ENCODE data around the gene EVPL. TPM values are rescaled to one million over a fixed set of nuclear protein-coding genes. Genes with fewer than 3 reads are reported as not detected.

Gene EVPL
- total and polyA plus RNA-seq, 2 of the 13 experiments (the other 11 are each of a cell fraction or from before 2014, with no cell fraction given): 2.1 to 8.2 TPM

- TF ChIP-seq KDM1A (CRISPR knock-in tag; IDR thresholded peaks at IDR 0.05) (peak; percentile 50; the same call in 1 of the 2 replicates), RBM22 (optimal IDR thresholded peaks at IDR 0.05; ENCODE audit: low read length) (no peak), BRF2 (CRISPR knock-in tag; IDR thresholded peaks at IDR 0.05) (no peak), ZUFSP (CRISPR knock-in tag; IDR thresholded peaks at IDR 0.05; ENCODE audit: borderline replicate concordance) (no peak), ZNF557 (CRISPR knock-in tag; IDR thresholded peaks at IDR 0.05) (peak; percentile 19; the same call in 1 of the 2 replicates), SRSF1 (optimal IDR thresholded peaks at IDR 0.05; ENCODE audit: low read depth, low read length) (no peak), TCF12 (IDR thresholded peaks at IDR 0.05) (no peak), TCF12 (CRISPR knock-in tag; IDR thresholded peaks at IDR 0.05) (no peak)
- TF ChIP-seq, protein P1, sequence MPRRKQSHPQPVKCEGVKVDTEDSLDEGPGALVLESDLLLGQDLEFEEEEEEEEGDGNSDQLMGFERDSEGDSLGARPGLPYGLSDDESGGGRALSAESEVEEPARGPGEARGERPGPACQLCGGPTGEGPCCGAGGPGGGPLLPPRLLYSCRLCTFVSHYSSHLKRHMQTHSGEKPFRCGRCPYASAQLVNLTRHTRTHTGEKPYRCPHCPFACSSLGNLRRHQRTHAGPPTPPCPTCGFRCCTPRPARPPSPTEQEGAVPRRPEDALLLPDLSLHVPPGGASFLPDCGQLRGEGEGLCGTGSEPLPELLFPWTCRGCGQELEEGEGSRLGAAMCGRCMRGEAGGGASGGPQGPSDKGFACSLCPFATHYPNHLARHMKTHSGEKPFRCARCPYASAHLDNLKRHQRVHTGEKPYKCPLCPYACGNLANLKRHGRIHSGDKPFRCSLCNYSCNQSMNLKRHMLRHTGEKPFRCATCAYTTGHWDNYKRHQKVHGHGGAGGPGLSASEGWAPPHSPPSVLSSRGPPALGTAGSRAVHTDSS (CRISPR knock-in tag; conservative IDR thresholded peaks at IDR 0.05): no peak
- TF ChIP-seq, protein P2, sequence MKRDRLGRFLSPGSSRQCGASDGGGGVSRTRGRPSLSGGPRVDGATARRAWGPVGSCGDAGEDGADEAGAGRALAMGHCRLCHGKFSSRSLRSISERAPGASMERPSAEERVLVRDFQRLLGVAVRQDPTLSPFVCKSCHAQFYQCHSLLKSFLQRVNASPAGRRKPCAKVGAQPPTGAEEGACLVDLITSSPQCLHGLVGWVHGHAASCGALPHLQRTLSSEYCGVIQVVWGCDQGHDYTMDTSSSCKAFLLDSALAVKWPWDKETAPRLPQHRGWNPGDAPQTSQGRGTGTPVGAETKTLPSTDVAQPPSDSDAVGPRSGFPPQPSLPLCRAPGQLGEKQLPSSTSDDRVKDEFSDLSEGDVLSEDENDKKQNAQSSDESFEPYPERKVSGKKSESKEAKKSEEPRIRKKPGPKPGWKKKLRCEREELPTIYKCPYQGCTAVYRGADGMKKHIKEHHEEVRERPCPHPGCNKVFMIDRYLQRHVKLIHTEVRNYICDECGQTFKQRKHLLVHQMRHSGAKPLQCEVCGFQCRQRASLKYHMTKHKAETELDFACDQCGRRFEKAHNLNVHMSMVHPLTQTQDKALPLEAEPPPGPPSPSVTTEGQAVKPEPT (CRISPR knock-in tag; IDR thresholded peaks at IDR 0.05; ENCODE audit: low read depth): no peak
- TF ChIP-seq, protein P3, sequence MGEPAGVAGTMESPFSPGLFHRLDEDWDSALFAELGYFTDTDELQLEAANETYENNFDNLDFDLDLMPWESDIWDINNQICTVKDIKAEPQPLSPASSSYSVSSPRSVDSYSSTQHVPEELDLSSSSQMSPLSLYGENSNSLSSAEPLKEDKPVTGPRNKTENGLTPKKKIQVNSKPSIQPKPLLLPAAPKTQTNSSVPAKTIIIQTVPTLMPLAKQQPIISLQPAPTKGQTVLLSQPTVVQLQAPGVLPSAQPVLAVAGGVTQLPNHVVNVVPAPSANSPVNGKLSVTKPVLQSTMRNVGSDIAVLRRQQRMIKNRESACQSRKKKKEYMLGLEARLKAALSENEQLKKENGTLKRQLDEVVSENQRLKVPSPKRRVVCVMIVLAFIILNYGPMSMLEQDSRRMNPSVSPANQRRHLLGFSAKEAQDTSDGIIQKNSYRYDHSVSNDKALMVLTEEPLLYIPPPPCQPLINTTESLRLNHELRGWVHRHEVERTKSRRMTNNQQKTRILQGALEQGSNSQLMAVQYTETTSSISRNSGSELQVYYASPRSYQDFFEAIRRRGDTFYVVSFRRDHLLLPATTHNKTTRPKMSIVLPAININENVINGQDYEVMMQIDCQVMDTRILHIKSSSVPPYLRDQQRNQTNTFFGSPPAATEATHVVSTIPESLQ (CRISPR knock-in tag; conservative IDR thresholded peaks at IDR 0.05): 0 out of 2 replicates have a peak, but pooled peaks have one; percentile 61
These were observed 30.2 kb downstream of the EVPL start (continued) for GRCh38 chr17:75996665-75997590.

Measured in HepG2 (cell line).